PC-9 (cell line): ENCODE measurements around the gene TBC1D22A. TPM values are rescaled to one million over a fixed set of nuclear protein-coding genes. Genes with fewer than 3 reads are reported as not detected.

Experiments
- BruUV-seq: library from RNA; stranded (reverse); fragments of 400-500 nt; replicated peaks from 2 replicates; lab custom pipeline; 2021; lab: Mats Ljungman, UMichigan
- CTCF ChIA-PET: fragments of 300-600 bp; sonication (Branson Sonifier 250); formaldehyde crosslinking; loops from one replicate; lab custom pipeline; 2022; ENCODE audit warnings: antibody characterized with exemption; lab: Charles Lee
- POLR2A ChIA-PET: fragments of 300-600 bp; sonication (Branson Sonifier 250); formaldehyde crosslinking; loops from one replicate; lab custom pipeline; 2022; ENCODE audit warnings: antibody characterized with exemption; ENCODE audit not compliant: unreplicated experiment; lab: Charles Lee
- DNase-seq, 2 experiments: peaks; one replicate each; pipeline versions ENCODE4 v3.0.0 to v3.0.0-alpha.2; 2015 to 2022; ENCODE audit warnings: mixed read lengths in 1 of 2
- H2AFZ ChIP-seq: fragments of 200-600 bp; sonication (generic); 2 replicates; pipeline ENCODE4 v1.8.1; 2017; ENCODE audit warnings: antibody characterized with exemption
- H3F3A ChIP-seq: fragments of 200-600 bp; sonication (generic); 2 replicates; pipeline ENCODE4 v1.8.1; 2017; ENCODE audit warnings: antibody characterized with exemption, mild to moderate bottlenecking, low read depth; ENCODE audit not compliant: insufficient read depth
- H3K27ac ChIP-seq: fragments of 200-600 bp; sonication (generic); 2 replicates; pipeline ENCODE4 v1.6.1; 2016; ENCODE audit warnings: mixed run types
- H3K27me3 ChIP-seq: fragments of 200-600 bp; sonication (generic); 2 replicates; pipeline ENCODE4 v1.6.1; 2016; ENCODE audit warnings: low read depth, mixed run types; ENCODE audit not compliant: insufficient read depth
- H3K36me3 ChIP-seq: fragments of 200-600 bp; sonication (generic); 2 replicates; pipeline ENCODE4 v1.6.1; 2016; ENCODE audit warnings: low read depth, mixed run types
- H3K4me1 ChIP-seq: fragments of 200-600 bp; sonication (generic); replicated peaks from 2 replicates; pipeline ENCODE4 v1.6.1; 2016; ENCODE audit warnings: mixed run types; ENCODE audit not compliant: insufficient read depth
- H3K4me2 ChIP-seq: fragments of 200-600 bp; sonication (generic); 2 replicates; pipeline ENCODE4 v1.6.1; 2017; ENCODE audit warnings: mixed run types
- H3K4me3 ChIP-seq: fragments of 200-600 bp; sonication (generic); 2 replicates; pipeline ENCODE4 v1.6.1; 2016; ENCODE audit warnings: mixed run types
- H3K79me2 ChIP-seq: fragments of 200-600 bp; sonication (generic); 2 replicates; pipeline ENCODE4 v1.6.1; 2017; ENCODE audit warnings: low read depth, mixed run types
- H3K9me2 ChIP-seq: fragments of 200-600 bp; sonication (generic); 2 replicates; pipeline ENCODE4 v1.8.1; 2017; ENCODE audit warnings: mild to moderate bottlenecking; ENCODE audit not compliant: insufficient read depth
- H3K9me3 ChIP-seq: fragments of 200-600 bp; sonication (generic); 2 replicates; pipeline ENCODE4 v1.8.1; 2016; ENCODE audit warnings: low read depth; ENCODE audit not compliant: insufficient read depth
- H4K20me1 ChIP-seq: fragments of 200-600 bp; sonication (generic); 2 replicates; pipeline ENCODE4 v1.8.1; 2017; ENCODE audit not compliant: insufficient read depth
- EZH2 ChIP-seq: fragments of 200-600 bp; sonication (generic); IDR thresholded peaks from 2 replicates; pipeline ENCODE4 v1.8.0; 2017; ENCODE audit warnings: antibody characterized with exemption, low read depth
- intact Hi-C: fragments of 100-400 bp; cut with micrococcal nuclease; formaldehyde crosslinking; loops from one replicate; pipeline ENCODE4 v1.10.0; 2022; ENCODE audit not compliant: unreplicated experiment
- total RNA-seq: library from RNA; stranded (reverse); gene quantifications from 2 replicates; pipeline ENCODE4 v1.2.3, GENCODE V29; 2021
- TF ChIP-seq, protein P1 (sequence below): fragments of 200-600 bp; sonication (generic); conservative IDR thresholded peaks from 2 replicates; pipeline ENCODE4 v1.6.1; 2017; ENCODE audit warnings: mixed run types, antibody characterized with exemption, mild to moderate bottlenecking, moderate library complexity

The TBC1D22A gene
- total RNA-seq, 1 experiment from 2014 or later, result 40.3 TPM

DNA sequence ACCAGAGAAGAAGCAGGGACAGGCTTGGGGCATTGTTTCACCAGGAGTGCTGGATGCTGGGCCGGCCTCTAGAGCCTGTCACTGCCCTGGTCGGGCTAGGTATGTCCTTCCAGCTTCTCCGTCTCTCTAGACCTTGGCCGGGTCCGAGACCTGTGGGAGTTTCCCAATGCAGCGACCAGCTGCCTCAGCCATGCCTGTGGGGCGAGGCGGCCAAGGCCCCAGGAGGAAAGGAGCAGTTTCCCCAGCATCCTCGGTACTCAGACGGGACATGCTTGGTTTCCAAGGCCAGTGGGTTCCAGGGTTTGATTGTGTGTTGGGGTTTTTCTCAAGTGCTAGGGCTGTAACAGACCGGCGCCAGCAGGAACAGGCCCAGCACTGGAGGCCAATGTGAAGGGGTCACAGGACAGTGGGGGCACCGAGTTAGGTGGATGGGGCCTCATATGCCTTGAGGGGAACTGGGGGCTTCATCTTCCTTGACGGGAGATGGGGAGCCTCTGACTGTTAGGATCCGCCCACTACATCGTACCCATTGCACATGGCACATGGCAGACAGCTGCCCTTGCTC, 339.0 kb downstream of the TBC1D22A start:
- CTCF ChIA-PET, result no interaction called here
- no peak for TF ChIP-seq EZH2
- TF ChIP-seq, protein P1, sequence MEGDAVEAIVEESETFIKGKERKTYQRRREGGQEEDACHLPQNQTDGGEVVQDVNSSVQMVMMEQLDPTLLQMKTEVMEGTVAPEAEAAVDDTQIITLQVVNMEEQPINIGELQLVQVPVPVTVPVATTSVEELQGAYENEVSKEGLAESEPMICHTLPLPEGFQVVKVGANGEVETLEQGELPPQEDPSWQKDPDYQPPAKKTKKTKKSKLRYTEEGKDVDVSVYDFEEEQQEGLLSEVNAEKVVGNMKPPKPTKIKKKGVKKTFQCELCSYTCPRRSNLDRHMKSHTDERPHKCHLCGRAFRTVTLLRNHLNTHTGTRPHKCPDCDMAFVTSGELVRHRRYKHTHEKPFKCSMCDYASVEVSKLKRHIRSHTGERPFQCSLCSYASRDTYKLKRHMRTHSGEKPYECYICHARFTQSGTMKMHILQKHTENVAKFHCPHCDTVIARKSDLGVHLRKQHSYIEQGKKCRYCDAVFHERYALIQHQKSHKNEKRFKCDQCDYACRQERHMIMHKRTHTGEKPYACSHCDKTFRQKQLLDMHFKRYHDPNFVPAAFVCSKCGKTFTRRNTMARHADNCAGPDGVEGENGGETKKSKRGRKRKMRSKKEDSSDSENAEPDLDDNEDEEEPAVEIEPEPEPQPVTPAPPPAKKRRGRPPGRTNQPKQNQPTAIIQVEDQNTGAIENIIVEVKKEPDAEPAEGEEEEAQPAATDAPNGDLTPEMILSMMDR, result no peak
- no peaks in the 10 kb centered on the region for H3K27me3 ChIP-seq

DNA sequence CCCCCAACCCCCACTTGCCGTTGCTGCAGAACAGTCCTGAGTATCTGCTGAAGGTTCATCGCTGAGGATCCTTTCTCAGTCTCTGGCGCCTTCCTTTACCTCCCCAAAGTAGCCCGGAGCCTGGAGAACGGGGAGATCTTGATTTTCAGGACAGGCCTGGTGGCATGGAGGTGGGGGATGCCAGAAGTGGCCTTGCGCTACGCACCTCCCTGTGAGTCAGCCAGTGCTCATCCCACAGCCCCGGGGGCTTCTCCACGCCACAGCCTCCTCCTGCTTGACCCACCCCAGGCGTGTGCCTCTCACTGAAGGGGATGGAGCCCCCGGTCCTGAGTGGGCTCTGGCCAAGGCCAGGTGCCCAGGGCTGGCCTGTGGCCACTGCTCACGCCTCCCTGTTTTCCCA, 339.6 kb downstream of the TBC1D22A start:
- TF ChIP-seq, protein P1, result no peak
- no peak for TF ChIP-seq EZH2
- H3K9me3 ChIP-seq, result no peaks in the 10 kb centered on the region; the same call in 1 of the 2 replicates
- intact Hi-C loops, result no loop called here
- H4K20me1 ChIP-seq, result 0 out of 2 replicates have a peak, but pooled peaks cover 5% of the 10 kb centered on the region
- H3F3A ChIP-seq, result peaks cover 7% of the 10 kb centered on the region; the same call in 1 of the 2 replicates
- H3K27me3 ChIP-seq, result no peaks in the 10 kb centered on the region
- H3K4me2 ChIP-seq, result no peak overlapping the region
- peaks cover 19% of the 10 kb centered on the region for H3K4me1 ChIP-seq
- no peak overlapping the region for H3K27ac ChIP-seq
- H3K36me3 ChIP-seq, result no peaks in the 10 kb centered on the region
- BruUV-seq, result no TSS peak
- H3K4me3 ChIP-seq, result no peak overlapping the region
- ChIA-PET POLR2A (no interaction called here), CTCF (no interaction called here)
- no peak for DNase-seq
- no peaks in the 10 kb centered on the region for H3K9me2 ChIP-seq
- H3K79me2 ChIP-seq, result no peaks in the 10 kb centered on the region
- H2AFZ ChIP-seq, result no peak overlapping the region

More for the DNA sequence above, 339.0 kb downstream of the TBC1D22A start:
- BruUV-seq, result no TSS peak
- H3F3A ChIP-seq, result no peaks in the 10 kb centered on the region; the same call in 1 of the 2 replicates
- no peak for DNase-seq
- intact Hi-C loops, result no loop called here
- H3K9me2 ChIP-seq, result no peaks in the 10 kb centered on the region
- H3K4me3 ChIP-seq, result no peak overlapping the region
- no peaks in the 10 kb centered on the region for H3K36me3 ChIP-seq
- H3K79me2 ChIP-seq, result no peaks in the 10 kb centered on the region
- H2AFZ ChIP-seq, result no peak overlapping the region
- H3K9me3 ChIP-seq, result no peaks in the 10 kb centered on the region; the same call in 1 of the 2 replicates
- H3K27ac ChIP-seq, result no peak overlapping the region
- 0 out of 2 replicates have a peak, but pooled peaks cover 5% of the 10 kb centered on the region for H4K20me1 ChIP-seq
- POLR2A ChIA-PET, result no interaction called here
- H3K4me1 ChIP-seq, result peaks cover 12% of the 10 kb centered on the region
- H3K4me2 ChIP-seq, result no peak overlapping the region

DNA sequence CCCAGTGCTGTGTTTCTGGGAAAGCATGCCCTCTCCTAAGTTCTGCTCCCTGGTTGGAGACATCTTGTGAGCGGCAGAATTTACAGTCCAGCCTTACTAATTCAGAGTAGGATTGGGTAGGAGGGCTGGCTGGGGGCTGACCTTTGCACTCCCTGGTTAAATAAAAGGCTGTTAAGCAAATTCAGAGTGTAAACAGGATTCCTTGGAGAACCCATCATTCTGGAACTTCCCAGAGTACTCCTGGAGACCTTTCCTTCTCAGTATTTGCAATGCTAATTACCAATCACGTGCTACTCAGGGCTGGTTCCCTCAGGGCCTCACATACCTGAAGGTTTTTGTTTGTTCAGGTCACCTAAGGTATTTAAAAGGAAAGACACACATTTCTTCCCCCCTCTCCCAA, 340.2 kb downstream of the TBC1D22A start:
- intact Hi-C loops, result no loop called here
- Histone ChIP-seq H3K36me3 (no peaks in the 10 kb centered on the region), H3F3A (peaks cover 10% of the 10 kb centered on the region; the same call in 1 of the 2 replicates), H3K4me3 (no peak overlapping the region), H2AFZ (no peak overlapping the region), H3K27me3 (no peaks in the 10 kb centered on the region), H3K4me2 (no peak overlapping the region), H4K20me1 (0 out of 2 replicates have a peak, but pooled peaks cover 5% of the 10 kb centered on the region), H3K9me2 (no peaks in the 10 kb centered on the region), H3K27ac (no peak overlapping the region), H3K79me2 (no peaks in the 10 kb centered on the region), H3K9me3 (no peaks in the 10 kb centered on the region; the same call in 1 of the 2 replicates), H3K4me1 (peaks cover 24% of the 10 kb centered on the region)
- no peak for TF ChIP-seq EZH2
- TF ChIP-seq, protein P1, result no peak
- ChIA-PET CTCF (no interaction called here), POLR2A (no interaction called here)
- no peak for DNase-seq
- BruUV-seq, result no TSS peak
